HG02610 (cell line): ENCODE data around the gene BACE2.

Experiments
- ATAC-seq: cut with Tn5 transposase; IDR thresholded peaks from one replicate; pipeline ENCODE4 v1.9.1; 2021; ENCODE audit warnings: mild to moderate bottlenecking, moderate library complexity; ENCODE audit not compliant: unreplicated experiment

Gene BACE2

DNA sequence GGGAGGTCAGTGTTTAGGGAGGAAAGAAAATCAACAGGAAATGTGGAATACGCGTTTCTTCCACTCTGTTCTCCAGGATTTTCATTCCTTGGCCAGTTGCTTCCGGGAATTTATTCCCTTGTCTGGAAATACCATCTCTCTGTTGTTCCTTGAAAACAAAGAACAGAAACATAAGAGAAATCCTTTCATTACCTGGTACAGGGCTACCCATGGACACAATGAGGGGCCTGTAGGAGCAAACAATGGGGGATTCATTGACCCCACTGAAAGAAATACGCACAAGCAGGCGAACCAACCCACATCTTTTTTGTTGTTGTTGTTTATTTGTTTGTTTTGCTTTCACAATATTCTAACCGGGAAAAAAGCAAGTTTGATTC is 20.0 kb upstream of the BACE2 start:
- ATAC-seq = no peak

DNA sequence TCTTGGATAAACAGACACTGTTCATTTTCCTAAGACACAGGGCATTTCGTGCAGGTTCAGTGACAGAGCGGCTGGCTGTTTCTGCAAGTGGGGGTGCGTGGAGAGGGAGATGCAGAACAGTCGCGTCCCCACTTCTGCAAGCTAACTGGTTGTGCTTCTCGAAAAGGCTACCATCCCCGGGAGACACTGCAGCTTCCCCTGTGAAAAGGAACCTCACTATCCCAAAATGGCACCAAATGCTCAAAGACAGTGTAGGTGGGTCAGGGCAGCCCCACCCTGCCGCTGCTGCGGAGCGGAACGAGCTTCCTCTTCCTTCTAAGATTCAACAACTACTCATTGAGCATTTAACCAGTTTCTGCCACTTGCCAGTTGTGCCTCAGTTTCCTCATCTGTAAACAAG is 19.2 kb upstream of the BACE2 start:
- no peak for ATAC-seq

DNA sequence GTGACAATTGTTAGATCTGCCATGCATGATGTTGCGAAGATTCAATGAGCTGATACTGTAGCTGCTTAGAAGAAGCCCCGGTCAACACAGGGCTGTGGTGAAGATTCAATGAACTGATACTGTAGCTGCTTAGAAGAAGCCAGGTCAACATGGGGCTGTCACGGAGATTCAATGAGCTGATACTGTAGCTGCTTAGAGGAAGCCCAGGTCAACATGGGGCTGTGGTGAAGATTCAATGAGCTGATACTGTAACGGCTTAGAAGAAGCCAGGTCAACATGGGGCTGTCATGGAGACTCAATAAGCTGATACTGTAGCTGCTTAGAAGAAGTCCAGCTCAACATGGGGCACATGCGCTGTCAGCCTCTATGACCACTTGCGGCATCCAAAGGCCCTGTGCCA is 18.8 kb upstream of the BACE2 start:
- no peak for ATAC-seq

DNA sequence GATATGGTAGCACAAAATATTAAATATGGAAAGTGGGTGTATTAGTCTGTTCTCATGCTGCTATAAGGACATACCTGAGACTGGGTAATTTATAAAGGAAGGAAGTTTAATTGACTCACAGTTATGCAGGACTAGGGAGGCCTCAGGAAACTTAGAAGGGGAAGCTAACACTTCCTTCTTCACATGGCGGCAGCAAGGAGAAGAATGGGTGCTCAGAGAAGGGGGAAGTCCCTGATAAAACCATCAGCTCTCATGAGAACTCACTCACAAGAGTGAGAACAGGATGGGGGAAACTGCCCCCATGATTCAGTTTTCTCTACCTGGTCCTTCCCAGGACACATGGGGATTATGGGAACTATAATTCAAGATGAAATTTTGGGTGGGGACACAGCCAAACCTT is 15.8 kb upstream of the BACE2 start:
- no peak for ATAC-seq

DNA sequence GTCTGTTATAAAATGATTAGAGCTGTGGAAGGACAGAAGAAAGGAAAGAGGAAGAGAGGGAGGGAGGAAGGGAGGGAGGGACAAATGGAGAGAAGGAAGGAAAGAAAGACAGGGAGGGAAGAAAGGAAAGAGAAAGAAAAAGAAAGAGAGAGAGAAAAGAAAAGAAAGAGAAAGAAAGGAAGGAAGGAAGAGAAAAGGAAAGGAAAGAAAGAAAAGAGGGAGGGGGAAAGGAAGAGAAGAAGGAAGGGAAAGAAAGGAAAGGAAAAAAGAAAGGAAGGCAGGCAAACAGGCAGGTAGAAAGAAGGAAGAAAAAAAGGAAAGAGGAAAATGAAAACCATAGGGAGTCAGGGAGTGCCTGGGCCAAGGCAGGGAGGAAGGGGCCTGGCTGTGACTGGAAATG is 14.5 kb upstream of the BACE2 start:
- ATAC-seq = no peak

DNA sequence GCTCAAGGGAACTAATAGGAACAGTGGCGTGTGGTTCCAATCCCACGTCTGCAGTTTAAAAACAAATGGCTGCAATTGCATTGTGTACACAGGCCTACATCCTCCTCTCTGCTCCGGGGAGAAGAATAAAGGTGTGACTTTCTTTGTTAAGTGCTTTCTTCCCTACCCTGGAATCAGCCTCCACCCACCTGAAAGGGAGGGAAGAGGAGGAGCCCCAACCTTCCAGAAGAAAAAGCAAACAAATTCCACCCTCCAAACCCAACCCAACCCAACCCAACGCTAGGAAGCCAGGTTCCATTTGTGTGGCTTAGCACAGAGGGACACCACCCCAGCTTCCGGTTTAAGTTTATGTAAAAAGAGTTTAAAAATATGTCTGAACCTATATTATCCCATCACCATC is 11.8 kb upstream of the BACE2 start:
- no peak for ATAC-seq

DNA sequence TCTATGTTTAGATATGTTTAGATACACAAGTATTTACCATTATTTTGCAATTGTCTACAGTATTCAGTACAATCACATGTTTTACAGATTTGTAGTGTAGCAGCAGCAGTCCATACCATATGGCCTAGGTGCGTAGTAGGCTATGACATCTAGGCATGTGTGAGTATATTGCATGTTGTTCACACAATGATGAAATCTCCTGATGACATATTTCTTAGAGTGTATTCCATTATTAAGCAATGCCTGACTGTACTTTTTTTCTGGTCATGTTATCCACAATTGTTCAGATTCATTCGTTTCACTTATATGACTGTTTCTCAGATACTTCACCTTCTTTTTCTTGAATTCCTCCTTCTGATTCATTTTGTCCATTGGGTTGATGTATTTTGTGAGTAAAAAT is 9.9 kb upstream of the BACE2 start:
- no peak for ATAC-seq

DNA sequence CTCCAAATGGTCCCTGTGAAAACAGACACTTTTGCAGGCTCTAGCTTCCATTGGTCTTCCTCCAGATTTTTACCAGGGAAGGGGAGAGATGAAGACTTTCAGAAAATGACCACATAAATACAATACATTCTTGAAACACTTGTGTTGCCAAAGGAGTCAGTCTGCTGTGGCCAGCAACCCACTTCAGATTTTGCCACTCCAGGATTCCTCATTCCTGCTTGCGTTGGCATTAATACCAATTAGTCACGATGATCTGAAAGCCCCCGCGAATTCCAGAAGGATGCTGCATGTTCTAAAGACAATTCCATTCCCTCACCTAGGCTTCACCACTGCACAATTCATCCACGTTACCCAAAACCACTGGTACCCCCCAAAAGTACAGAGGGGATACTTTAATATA is 7.9 kb upstream of the BACE2 start:
- ATAC-seq = no peak

DNA sequence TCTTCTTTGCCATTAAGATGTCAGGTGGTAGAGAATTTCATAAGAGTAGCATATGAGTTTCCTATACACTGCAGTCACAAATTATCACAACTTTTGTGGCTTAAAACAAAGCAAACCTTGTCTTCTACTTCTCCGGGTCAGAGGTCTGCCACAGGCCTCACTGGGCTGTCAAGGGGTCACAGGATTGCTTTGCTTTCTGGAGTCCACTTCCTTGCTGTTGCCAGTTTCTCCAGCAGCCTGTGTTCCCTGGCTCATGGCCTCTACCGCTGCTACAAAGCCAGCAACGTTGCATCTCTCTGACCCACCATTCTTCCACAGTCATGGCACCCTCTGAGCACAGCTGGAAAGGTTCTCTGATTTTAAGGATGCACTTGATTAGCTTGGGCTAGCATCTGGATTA is 6.5 kb upstream of the BACE2 start:
- ATAC-seq = no peak

DNA sequence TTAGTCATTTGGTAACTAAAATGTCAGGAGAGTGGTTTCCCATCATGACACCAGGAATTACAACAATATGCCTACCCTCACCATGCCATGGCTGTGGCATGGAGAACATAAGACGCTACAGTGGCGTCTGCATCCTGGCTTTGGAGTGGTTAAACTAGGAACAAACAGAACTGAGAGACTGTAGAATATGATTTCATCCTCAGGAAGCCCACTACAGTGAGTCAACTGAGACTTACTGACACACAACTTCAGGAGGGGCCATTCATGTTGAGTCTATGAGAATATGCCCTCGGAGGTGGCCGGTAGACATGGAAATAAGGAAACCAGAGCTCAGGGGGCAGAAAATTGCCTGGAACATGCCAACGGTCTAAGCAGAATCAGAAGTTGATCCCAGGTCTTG is 5.9 kb upstream of the BACE2 start:
- ATAC-seq = no peak

DNA sequence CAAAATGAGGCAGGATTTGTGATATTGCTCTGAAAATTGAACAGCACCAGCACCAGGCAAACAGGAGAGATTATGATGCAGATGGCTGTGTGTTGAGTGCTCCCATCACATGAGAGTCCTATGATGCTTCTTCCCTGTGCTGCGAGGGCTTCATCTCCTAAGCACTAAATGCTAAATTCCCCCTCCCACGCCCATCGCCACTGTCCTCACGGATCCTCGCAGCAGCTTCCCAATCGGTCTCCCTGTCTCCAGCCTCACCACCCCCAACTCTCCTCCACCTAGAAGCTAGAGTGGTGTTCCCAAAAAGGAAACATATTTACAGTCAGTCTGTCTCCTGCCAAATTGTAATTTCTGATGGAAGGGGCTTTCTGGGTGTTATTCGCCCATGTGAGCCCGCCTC is 4.9 kb upstream of the BACE2 start:
- ATAC-seq = no peak

DNA sequence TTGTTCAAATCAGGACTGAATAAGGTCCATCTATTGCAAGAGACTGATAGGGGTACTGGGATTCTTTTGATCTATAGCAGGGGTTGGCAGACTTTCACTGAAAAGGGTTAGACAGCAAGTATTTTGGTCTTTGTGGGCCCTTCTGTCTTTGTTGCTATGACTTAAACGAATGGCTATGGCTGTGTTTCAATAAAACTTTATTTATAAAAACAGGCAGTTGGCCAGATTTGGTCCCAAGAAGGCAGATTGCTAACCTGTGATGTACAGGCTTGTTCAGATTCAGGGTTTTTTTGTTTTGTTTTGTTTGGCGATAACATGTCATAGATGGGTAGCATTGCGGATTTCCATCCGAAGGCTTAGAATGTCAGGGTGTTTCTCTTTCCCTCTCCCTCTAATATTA is 3.9 kb upstream of the BACE2 start:
- no peak for ATAC-seq

DNA sequence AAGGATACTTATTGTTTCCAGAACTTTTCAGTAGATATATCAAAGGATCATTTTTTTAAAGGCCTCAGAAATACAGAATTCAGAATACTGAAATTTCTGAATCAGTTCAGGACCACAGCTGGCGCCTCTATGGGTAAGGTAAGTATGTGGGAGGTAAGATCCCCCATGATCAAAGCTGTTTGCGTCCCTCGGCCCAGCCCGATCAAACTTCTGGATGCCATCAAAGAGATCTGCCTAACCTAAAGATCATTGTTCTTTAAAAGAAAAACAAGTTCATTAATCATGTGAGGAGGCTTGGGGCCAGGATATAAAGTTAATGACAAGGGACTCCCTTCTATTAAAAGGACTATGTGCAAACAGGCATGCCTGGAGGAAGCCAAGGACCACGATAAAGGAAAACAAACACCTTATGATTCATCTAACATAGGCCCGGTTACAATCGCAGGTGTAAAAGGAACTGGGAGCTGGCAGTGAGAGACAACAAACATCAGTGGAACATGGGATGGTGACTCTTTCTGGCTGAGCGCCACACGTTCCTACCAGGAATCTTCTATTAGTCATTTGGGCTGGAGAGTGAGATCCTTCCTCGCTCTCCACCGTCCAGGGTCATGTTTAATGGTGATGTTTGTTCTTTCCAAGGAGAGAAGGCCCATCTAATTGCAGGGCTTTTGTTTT is 2.8 kb upstream of the BACE2 start:
- no peak for ATAC-seq

DNA sequence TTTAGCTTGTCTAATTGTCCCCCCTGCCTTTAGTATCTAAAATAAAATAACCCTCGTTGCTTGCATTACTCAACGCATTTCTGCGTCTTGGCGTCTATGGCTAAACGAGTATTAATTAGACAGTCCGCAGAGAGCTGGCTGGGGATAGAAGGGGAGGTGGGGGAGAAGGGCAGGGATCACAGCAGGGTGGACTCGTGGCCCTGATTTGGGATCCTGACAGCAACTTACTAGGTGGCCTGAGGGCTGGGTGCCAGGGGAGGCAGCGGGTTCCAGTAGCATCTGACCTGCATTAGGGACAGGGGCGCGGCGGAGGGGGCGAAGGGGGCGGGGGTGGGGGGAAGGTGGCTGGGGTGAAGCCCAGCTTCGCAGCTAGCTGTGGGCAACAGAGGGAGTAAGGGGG is 1.1 kb upstream of the BACE2 start:
- no peak for ATAC-seq

DNA sequence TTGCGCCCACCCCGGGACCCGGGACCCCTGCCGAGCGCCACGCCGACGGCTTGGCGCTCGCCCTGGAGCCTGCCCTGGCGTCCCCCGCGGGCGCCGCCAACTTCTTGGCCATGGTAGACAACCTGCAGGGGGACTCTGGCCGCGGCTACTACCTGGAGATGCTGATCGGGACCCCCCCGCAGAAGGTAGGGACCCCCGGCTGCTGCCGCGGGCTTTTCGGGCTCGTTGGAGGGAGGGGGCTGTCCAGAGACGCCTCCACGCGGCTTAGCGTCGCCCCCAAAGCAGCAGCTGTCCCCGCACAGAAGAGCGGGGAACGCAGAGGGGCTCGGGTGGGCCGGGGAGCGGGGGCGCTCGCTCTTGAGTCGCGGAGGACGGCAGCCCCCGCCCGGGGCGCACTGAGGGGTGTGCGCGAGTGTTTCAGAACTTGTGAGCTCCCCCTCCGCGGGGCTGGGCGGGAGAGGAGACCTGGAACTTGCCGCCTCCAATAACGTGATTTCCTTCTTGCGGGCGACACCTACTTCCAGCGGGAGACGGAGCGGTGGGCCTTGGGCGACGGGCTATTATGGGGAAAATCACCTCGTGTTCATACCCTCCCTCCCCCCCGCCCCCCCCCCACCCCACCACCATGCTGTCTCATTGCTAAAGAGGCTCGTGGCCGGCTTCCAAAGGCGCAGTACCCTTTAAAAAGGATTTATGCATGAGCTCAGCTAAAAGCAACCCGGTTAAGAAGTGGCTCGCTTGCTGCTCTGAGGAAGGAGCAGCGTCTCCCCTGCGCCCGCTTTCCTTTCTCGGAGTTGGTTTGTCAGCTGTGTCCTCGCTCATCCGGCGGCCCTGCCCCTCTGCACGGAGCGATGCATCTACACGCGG is 664 bp downstream of the BACE2 start:
- ATAC-seq = no peak

DNA sequence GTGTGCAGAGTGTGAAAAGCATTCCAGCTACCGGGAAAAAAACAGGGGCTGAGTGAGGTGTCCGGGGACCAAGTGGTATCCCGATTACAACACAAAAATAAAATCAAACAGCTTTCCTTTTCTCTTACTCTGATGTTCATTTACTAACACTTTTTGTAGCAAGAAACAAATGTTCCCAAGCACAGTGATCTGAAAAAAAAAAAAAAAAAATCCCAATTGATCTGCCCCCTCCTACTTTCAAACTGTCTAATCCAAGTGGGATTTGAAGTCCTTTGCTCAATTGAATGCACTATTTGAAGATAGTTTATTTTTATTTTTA is 1.3 kb downstream of the BACE2 start:
- ATAC-seq = no peak

DNA sequence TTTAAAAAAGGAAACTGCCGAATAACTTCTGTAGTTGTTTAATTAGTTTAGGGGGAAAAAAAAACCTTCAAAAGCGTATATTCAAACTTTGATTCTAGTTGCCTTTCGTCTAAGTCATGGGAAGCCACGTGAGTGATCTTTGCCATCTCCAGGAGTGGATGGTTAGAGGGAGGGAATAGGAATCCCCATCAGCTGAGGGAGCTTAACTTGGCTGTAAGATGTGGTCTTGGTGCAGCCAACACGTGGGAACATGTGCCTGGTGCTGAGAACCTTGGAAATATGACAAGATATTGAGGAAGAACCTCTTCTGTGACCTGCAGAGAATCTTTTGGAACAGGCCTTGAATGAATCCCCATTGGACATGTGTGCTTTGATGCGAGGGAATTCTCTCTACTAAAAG is 1.7 kb downstream of the BACE2 start:
- no peak for ATAC-seq

DNA sequence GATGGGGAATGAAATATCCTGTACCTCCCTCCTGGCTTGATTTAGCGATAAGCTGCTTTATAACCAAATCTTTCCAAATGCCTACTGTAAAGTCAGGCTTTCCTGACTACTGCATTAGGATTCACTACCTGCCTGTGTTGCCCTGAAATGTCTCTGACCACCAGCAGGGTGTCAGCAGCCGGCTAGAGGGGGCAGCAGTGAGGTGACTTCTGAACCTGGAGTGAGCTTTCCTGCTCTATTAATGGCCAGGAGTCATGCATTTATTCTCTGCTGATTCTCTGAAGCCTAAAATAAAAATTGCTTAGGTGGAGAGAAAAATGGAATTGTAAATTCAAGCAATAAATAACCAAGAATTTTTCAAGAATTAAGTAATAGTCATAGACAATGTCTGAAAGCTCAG is 2.5 kb downstream of the BACE2 start:
- no peak for ATAC-seq

DNA sequence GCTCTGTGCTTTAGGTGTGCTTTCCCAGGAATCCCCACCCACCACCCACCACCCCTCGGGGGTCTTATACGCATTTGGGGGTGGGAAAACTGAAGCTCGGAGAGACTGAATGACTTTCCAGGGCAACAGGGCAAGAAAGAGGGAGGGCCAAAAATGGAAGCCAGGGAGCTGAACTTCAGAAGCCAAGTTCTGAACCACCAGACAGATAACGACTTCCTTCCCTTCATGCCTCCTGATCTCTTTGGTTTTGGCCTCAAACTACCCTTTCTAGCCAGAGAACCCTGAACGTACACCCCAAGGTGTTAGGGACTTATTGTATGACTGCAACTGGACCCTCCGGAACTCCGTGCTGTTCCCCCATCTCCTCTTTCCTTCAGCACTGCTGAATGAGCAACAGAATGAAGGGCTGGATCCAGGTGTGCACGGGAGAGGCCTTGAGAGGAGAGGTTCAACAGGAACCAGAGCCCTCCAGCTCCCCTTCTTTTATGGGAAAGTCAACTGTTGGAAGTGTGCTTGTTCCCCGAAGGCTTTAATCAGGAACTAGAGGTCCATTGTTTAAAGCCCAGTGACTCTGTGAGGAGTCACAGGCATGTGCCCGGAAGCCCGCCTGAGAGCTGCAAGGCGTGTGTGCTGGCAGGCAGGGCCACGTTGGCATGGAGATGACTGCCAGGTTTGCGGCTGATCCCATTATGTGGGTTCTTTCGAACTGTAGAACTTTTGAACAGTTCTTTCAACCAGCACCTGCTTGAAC is 3.1 kb downstream of the BACE2 start:
- ATAC-seq = no peak

DNA sequence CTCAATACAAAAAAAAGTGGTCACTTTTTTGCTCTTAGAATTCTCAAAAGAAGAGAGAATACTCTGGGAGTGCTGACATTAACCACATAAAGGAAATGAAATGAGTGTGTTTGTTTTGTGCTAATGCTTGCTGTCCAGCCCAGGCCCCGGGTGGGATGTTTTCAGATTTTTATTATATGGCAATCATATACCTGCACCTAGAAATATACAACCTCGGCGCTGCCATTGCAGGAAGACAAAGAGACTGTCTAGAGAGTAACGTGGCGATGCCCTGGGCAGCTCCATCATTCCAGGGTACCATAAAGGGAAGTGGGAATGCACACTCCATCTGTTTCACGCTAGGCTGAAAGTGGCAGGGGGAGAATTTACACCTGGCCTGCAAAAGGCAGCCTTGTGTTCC is 7.1 kb downstream of the BACE2 start:
- ATAC-seq = no peak

DNA sequence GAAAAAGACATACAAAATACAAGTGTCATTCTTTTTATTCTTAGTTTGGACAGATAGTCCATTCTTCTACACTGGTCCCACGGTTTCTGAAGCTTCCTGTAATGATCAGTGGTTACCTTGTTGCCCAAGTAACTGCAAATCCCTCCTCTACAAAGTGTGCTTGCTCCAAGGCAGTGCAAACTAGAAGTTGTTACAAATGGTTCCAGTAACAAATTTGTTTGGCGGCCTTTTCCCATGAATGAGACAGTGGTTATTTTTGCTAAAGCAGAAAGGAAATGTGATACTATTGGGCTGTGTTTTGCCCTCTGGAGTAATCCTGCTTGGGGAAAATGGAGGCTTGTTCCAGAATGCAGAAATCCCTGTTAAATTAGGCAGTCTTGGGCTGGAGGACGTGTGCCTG is 8.9 kb downstream of the BACE2 start:
- ATAC-seq = no peak

DNA sequence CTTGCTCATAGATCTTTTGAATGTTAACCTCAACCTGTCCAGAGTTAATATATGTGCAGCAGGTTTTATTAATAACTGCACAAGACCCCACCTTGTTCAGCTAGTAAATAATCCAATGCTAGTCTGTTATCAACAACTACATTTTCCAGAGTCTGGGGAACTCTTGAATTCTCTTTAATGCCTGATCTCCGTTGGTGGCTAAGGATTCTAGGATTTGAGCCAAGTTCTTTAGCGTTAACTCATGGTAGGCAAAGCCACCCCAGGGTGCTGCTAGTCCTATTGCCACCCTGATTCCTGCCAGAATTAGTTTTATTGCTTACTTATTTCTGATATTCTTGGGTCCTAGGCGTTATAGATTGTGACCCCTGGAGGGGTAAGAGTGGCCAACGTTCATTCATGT is 12.8 kb downstream of the BACE2 start:
- ATAC-seq = no peak
